Rectal smooth muscle tissue (tissue), 1 donor: ENCODE results near the gene NEU4.
"Not testable (repeated sequence)": the region's sequence is repeated elsewhere in the genome, so short reads cannot be mapped to it uniquely, and the experiment has no call there.

ENCODE experiments used
- H3K27ac ChIP-seq: one replicate; pipeline ENCODE4 v1.7.0; 2013; ENCODE audit warnings: low read depth, low read length, inconsistent platforms
- H3K27me3 ChIP-seq: one replicate; pipeline ENCODE4 v1.7.0; 2013; ENCODE audit warnings: low read length; ENCODE audit not compliant: control insufficient read depth, insufficient read depth
- H3K36me3 ChIP-seq: one replicate; pipeline ENCODE4 v1.7.0; 2013; ENCODE audit warnings: low read length; ENCODE audit not compliant: control insufficient read depth, insufficient read depth
- H3K4me1 ChIP-seq: one replicate; pipeline ENCODE4 v1.7.0; 2013; ENCODE audit warnings: low read length; ENCODE audit not compliant: control insufficient read depth, insufficient read depth
- H3K4me3 ChIP-seq: one replicate; pipeline ENCODE4 v1.7.0; 2013; ENCODE audit warnings: low read length
- H3K9ac ChIP-seq: one replicate; pipeline ENCODE4 v1.7.0; 2013; ENCODE audit warnings: low read length

Gene NEU4

GRCh38 chr2:241806217-241806616, 2.8 kb upstream of the NEU4 start:
- not testable (repeated sequence) for H3K27me3 ChIP-seq, H3K36me3 ChIP-seq, H3K4me3 ChIP-seq, H3K9ac ChIP-seq, H3K27ac ChIP-seq, H3K4me1 ChIP-seq

GRCh38 chr2:241808051-241808720, 807 bp upstream of the NEU4 start:
- Histone ChIP-seq H3K27ac (no peak overlapping the region), H3K27me3 (peaks cover 9% of the 10 kb centered on the region), H3K36me3 (no peaks in the 10 kb centered on the region), H3K4me1 (peaks cover 3% of the 10 kb centered on the region), H3K9ac (no peak overlapping the region), H3K4me3 (peak overlapping the region; percentile 21)

DNA sequence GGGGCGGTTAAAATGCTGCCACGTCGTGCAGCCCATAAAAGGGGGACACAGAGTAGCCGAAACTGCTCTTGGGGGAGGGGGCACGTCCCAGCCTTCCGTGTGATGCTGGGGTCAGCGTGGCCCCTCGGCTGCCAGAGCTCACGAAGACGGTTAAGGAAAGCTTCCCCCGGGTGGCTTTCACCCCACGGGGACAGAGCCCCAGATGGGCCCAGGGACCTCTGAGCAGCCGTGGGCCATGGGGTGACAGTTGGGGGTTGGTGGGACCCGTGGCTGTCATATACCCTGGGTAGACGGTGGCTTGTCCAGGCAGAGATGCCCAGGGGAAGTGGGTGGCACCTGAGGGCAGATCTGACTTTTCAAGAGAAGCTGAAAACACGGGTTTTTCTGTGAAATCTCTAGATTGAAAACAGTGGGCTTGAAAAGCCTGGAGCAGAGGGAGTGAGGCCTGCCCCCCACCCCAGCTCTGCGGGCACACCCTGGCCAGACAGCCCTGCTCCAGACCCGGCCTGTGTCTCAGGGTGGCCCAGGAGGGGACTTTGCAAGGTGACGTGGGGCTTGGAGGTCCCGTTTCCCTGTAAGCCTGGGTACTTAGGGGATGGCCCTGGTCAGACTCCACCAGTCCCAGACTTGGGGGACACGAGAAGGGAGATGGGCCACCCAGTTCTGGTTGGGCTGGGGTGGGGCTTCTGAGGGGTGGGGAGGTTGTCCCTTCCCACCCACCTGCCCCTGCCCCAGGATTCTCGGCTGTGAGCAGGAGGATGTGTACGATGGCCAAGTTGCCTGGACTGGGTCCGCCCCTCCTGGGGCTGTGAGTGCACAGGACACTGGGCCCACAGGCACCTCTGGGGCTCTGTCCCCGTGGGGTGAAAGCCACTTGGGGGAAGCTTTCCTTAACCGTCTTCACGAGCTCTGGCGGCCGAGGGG, 652 bp downstream of the NEU4 start:
- Histone ChIP-seq H3K4me3 (peak overlapping the region; percentile 20), H3K9ac (no peak overlapping the region), H3K27ac (no peak overlapping the region), H3K27me3 (peaks cover 3% of the 10 kb centered on the region), H3K4me1 (peaks cover 3% of the 10 kb centered on the region), H3K36me3 (no peaks in the 10 kb centered on the region)

- H3K27ac ChIP-seq: no peak overlapping the region
- H3K9ac ChIP-seq: no peak overlapping the region
- no peak overlapping the region for H3K4me3 ChIP-seq
- no peaks in the 10 kb centered on the region for H3K4me1 ChIP-seq
- H3K36me3 ChIP-seq: no peaks in the 10 kb centered on the region
- H3K27me3 ChIP-seq: no peaks in the 10 kb centered on the region
Observed at GRCh38 chr2:241810307-241811200, 1.6 kb downstream of the NEU4 start.

DNA sequence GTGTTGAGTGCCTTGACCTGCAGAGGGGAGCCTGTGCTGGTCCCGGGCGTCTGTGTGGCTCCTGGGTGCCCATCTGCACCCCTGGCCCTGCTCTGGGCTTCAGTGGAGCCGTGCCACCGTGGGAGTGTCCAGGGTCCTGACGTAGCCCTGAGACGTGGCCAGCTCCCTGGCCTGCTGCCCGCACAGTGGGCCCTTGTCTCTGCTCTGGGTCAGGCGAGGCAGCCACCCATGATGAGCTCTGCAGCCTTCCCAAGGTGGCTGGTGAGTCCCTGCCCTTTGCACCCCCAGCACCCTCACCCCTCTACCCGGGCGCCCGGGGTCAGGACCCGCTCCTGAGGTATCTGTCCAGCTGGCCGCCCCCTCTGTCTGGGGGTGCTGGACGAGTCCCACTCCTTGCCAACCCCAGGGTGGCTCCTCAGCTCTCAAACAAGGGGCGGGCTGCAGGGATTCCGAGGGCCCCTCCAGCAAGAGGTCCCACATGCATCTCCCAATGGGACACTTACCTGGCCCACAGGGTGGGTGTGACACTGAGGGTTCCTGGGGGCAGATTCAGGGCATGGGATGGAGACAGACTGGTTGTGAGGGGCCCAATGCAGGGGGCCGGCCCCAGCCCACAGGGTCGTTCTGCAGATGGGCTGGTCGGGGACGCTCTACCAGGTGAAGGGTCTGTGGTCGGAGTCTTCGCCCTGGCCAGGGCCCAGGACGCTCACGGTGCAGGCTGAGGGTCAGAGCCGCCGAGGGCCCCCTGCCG, 2.4 kb downstream of the NEU4 start:
- no peaks in the 10 kb centered on the region for H3K4me1 ChIP-seq
- H3K27ac ChIP-seq: no peak overlapping the region
- H3K9ac ChIP-seq: no peak overlapping the region
- no peaks in the 10 kb centered on the region for H3K36me3 ChIP-seq
- peaks cover 3% of the 10 kb centered on the region for H3K27me3 ChIP-seq
- H3K4me3 ChIP-seq: no peak overlapping the region

GRCh38 chr2:241811952-241812729, 3.1 kb downstream of the NEU4 start:
- Histone ChIP-seq H3K4me3 (no peak overlapping the region), H3K4me1 (no peaks in the 10 kb centered on the region), H3K9ac (no peak overlapping the region), H3K36me3 (no peaks in the 10 kb centered on the region), H3K27ac (no peak overlapping the region), H3K27me3 (peaks cover 3% of the 10 kb centered on the region)

DNA sequence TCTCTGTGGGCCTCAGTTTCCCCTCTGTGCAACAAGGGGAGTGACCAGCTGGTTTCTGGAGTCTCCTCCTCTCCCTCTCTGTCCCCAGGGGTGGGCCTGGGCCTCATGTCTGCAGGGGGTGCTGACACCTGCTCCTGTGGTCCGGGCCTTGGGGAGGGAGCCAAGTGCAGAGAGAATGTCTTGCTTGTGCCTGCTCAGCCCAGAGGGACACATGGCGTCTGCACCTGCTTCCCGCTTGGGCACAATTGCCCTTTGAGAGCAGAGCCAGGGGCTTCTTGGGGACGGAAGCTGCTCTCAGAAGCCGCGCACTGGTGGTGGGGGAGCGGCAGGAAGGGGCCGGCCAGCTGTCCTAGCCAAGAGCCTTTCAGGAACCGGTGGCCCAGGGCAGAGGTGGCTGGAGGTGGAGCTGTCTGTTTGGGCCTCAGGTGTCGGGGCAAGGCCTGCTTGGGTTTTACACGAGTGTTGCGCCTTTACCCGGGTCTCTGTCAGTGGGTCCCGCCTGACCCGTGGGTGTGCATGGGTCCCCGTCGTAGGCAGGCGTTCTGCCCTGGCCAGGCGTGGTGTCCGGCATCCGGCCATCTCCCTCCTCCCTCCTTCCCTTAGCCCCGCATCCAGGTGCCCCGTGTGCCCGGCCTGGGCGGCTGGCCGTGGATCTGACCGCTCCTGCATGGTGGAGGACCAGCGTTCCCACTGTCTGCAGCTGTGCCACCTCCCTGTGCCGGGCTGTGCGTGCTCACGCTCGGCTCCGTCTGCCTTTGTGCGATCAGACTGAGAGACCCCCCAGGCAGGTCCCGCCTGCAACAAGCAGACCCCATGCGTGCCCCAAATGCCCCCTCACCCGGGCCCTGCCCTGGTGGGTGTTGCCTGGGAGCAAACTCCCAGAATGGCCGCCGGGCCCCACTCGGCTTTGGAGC, 4.0 kb downstream of the NEU4 start:
- Histone ChIP-seq H3K36me3 (no peaks in the 10 kb centered on the region), H3K27me3 (peaks cover 3% of the 10 kb centered on the region), H3K4me3 (no peak overlapping the region), H3K9ac (no peak overlapping the region), H3K4me1 (no peaks in the 10 kb centered on the region), H3K27ac (no peak overlapping the region)

DNA sequence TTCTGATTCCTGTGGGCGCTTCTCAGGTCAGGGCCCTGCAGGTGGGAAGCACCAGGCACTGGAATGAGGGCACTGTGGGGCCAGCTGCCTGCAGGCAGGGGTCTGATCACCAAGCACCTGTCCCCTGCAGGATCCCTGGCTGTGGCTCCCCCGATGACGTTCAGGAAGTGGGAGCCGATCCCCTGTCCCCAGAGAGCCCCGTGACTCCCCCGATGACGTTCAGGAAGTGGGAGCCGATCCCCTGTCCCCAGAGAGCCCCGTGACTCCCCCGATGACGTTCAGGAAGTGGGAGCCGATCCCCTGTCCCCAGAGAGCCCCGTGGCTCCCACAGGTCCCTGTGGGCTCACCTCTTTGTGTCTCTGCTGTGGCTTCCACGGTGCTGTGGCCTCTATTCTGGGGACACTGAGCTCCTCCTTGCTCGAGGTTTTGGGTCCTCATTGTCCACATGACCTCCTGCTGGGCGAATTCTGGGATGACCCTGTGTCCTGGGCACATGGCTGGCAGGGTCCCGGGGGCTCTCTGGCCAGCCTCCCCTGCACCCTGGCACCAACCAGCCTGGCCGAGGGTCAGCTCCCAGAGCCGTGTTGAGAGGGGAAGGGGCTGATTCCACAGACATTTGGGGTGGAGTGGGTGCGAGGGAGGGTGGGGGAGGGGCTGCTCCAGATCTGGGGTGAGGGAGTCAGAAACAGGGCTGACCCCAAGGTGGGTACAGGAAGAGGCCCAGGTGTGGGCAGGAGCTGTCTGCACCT, 4.8 kb downstream of the NEU4 start:
- Histone ChIP-seq H3K4me1 (no peaks in the 10 kb centered on the region), H3K9ac (no peak overlapping the region), H3K4me3 (no peak overlapping the region), H3K27ac (no peak overlapping the region), H3K27me3 (peaks cover 3% of the 10 kb centered on the region), H3K36me3 (no peaks in the 10 kb centered on the region)

DNA sequence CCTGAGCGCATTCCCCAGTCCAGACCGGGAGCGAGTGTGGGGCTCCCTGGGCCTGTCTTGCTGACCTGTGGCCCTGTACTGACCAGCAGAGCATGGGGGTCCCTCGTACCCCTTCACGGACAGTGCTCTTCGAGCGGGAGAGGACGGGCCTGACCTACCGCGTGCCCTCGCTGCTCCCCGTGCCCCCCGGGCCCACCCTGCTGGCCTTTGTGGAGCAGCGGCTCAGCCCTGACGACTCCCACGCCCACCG, 5.3 kb downstream of the NEU4 start:
- Histone ChIP-seq H3K27me3 (peaks cover 3% of the 10 kb centered on the region), H3K4me3 (no peak overlapping the region), H3K27ac (no peak overlapping the region), H3K9ac (no peak overlapping the region), H3K4me1 (no peaks in the 10 kb centered on the region), H3K36me3 (no peaks in the 10 kb centered on the region)

DNA sequence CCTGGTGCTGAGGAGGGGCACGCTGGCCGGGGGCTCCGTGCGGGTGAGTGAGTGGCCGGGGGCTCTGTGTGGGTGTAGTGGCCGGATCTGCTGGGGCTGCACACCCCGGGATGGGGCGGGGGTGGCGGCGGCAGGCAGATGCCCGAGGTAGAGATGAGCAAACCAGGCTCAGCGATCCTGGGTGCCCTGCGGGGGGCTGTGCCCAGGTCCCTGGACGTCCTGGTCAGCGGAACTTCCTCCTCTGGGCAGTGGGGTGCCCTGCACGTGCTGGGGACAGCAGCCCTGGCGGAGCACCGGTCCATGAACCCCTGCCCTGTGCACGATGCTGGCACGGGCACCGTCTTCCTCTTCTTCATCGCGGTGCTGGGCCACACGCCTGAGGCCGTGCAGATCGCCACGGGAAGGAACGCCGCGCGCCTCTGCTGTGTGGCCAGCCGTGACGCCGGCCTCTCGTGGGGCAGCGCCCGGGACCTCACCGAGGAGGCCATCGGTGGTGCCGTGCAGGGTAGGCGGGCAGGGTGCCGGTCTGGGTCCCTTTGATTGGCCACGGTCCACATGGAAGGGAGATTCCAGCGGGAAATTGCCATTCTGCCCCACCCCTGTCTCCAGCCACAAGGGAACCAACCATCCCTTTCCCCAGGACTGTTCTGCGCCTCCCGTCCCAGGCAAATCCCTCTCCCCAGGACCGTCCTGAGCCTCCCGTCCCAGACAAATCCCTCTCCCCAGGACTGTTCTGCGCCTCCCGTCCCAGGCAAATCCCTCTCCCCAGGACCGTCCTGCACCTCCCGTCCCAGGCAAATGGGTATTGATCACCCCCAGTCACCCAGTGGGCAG, 5.9 kb downstream of the NEU4 start:
- no peak overlapping the region for H3K4me3 ChIP-seq
- H3K4me1 ChIP-seq: no peaks in the 10 kb centered on the region
- no peak overlapping the region for H3K27ac ChIP-seq
- no peaks in the 10 kb centered on the region for H3K36me3 ChIP-seq
- H3K27me3 ChIP-seq: peaks cover 3% of the 10 kb centered on the region
- no peak overlapping the region for H3K9ac ChIP-seq
